PC-9 (cell line): ENCODE data around the gene PRKAR2B.

ENCODE experiments used
- EZH2 ChIP-seq: fragments of 200-600 bp; sonication (generic); IDR thresholded peaks from 2 replicates; pipeline ENCODE4 v1.8.0; 2017; ENCODE audit warnings: antibody characterized with exemption, low read depth
- TF ChIP-seq, protein P1 (sequence below): fragments of 200-600 bp; sonication (generic); conservative IDR thresholded peaks from 2 replicates; pipeline ENCODE4 v1.6.1; 2017; ENCODE audit warnings: mixed run types, antibody characterized with exemption, mild to moderate bottlenecking, moderate library complexity

DNA sequence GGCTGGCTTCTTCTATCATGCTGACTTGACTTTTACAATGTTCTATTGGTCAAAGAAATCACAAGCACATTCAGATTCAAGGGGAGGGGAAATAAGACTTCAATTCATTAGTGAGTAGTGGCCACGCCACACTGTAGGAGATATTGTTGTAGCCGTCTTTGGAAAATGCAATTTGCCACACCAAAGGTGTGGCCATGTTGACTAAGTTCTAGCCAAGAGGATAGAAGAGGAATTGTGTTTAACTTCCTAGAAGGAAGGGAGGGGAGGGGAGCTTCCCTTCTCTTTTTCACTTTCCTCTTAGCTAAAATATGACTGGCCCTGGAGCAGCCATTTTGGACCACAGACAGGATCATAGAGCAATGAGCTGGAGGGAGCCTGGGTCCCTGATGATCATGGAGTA lies 3.4 kb upstream of the PRKAR2B start:
- TF ChIP-seq, protein P1, sequence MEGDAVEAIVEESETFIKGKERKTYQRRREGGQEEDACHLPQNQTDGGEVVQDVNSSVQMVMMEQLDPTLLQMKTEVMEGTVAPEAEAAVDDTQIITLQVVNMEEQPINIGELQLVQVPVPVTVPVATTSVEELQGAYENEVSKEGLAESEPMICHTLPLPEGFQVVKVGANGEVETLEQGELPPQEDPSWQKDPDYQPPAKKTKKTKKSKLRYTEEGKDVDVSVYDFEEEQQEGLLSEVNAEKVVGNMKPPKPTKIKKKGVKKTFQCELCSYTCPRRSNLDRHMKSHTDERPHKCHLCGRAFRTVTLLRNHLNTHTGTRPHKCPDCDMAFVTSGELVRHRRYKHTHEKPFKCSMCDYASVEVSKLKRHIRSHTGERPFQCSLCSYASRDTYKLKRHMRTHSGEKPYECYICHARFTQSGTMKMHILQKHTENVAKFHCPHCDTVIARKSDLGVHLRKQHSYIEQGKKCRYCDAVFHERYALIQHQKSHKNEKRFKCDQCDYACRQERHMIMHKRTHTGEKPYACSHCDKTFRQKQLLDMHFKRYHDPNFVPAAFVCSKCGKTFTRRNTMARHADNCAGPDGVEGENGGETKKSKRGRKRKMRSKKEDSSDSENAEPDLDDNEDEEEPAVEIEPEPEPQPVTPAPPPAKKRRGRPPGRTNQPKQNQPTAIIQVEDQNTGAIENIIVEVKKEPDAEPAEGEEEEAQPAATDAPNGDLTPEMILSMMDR = no peak
- TF ChIP-seq EZH2 = no peak
